HG02610 (cell line): Measurements from ENCODE around the gene RIBC2.

Experiments used
- ATAC-seq: cut with Tn5 transposase; IDR thresholded peaks from one replicate; pipeline ENCODE4 v1.9.1; 2021; ENCODE audit warnings: mild to moderate bottlenecking, moderate library complexity; ENCODE audit not compliant: unreplicated experiment

RIBC2 gene

DNA sequence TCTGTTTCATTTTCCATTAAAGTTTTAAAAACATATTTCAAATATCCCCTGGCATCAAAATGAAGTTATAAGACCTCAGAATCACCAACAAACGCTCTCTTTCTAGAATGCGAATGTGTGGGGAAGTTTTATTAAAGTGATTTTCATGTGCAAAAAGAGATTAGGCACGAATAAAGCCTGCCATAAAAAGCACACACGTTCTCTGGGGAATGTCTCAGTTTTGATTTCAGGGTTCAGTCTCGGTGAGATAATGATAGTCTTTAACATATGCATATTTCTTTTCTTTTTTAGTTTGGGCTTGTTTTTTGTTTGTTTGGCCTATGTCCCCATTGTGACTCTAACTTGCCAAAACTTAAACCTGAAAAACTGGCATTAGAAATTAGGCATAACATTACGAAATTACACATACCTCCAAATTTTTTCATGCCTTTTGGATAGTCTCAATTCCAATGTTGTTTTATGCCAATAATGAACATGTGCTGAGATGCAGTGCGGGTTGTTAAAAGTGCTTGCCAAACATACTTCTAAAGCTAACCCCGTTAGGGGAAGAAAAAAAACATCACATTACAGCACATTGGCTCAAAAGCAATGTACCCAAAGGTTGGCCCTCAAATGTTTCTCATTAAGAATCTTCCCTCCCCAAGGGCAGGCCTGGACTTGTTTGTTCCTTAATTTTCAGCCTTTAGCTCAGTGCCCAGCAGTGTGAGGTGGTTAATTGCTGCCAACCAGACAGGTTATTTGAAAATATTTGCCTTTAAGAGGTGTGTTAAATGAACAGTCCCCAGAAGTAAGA is 56.0 kb downstream of the RIBC2 start:
- ATAC-seq = no peak

DNA sequence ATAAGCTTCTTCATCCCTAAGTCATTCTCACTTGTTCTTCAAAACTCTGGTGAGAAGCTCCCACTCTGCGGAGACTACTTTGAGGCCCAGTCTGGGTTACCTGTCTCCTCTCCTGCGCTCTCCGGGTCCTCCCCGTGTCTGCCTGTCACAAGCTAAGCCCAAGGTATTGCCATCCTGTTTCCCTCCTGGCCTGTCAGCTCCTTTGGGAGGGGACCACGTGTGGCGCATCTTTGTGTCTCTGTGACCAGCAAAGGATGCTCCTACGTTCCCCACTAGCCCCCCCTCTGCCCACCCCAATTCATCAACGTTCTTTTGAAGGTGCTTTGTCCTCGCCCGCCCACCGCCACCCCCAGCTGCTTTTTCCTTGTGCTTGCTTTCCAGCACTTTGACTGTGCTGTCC is 57.4 kb downstream of the RIBC2 start:
- ATAC-seq = no peak

GRCh38 chr22:45472426-45472825 is 58.9 kb downstream of the RIBC2 start:
- ATAC-seq = no peak

DNA sequence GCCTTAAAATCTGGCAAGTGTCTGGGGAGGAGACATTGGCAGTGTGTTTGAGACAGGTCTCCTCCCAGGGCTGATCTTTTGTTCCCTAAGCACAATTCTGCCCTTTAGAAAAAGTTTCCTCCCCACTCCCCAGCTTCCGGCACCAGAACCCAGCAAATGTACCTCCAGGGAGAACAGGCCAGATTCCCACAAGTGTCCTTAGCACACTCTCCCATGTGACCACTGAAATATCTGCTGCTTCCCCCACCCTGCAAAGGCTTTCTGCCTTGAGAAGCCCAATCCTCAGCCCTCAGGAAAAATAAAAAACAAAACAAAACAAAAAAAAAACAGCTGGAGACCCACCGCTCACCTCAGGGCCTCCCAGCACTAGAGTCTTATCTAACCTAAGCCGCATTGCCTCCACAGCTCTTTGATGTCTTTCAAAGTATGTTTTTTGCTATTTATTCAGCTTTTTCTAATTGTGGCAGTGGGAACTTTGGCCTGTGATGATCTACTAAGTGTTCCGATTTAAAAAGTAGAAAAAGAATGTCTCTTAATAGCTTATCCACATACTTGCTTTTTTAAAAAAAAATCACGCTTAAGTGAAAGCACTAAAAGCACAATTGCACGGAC is 60.2 kb downstream of the RIBC2 start:
- no peak for ATAC-seq

GRCh38 chr22:45475063-45475747 is 61.7 kb downstream of the RIBC2 start:
- ATAC-seq = no peak

GRCh38 chr22:45475851-45476514 is 62.5 kb downstream of the RIBC2 start:
- no peak for ATAC-seq

GRCh38 chr22:45476814-45477213 is 63.3 kb downstream of the RIBC2 start:
- ATAC-seq = no peak

DNA sequence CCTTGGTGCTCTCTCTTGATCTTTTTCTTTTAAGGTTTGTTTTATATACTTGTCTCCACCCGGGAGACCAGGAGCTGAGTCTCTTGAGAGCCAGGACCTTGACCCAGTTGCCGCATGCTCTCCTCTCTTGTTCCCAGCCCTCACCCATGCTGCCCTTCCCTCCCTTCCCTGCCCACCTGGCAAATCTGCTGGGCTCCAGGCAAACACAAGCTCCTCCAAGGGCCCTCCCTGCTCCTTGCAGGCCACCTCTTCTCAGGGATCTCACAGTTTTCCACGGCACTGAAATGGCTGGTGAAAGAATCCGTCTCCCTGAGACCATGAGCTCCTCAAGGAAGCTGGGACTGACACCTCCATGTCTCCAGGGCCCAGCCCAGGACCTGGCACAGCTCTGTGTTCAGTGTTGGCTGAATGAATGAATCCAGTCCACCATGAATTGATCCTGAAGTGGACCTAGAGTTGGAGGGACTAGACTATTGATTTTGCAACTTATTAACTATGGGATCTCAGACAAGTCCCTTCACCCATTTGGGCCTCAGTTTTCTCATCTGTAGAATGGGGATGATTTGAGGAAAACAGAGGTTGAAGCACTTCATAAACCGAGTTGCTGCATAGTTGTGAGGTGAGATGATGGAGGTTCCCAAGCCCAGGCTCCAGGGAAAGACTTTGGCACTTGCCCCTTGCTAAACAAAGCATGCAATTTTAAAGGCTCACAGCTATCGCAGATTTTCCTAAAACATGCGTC is 64.0 kb downstream of the RIBC2 start:
- ATAC-seq = no peak

GRCh38 chr22:45478108-45478771 is 64.7 kb downstream of the RIBC2 start:
- no peak for ATAC-seq

DNA sequence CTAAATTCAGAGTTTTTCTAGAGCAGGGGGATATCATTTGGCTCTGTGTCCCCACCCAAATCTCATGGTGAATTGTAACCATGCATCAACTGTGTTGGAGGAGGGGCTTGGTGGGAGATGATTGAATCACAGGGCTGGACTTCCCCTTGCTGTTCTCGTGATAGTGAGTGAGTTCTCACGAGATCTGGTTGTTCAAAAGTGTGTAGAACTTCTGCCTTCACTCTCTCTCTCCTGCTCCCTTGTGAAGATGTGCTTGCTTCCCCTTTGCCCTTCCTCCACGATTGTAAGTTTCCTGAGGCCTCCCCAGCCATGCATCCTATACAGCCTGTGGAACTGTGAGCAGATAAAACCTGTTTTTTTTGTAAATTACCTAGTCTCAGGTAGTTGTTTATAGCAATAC is 67.2 kb downstream of the RIBC2 start:
- ATAC-seq = no peak

DNA sequence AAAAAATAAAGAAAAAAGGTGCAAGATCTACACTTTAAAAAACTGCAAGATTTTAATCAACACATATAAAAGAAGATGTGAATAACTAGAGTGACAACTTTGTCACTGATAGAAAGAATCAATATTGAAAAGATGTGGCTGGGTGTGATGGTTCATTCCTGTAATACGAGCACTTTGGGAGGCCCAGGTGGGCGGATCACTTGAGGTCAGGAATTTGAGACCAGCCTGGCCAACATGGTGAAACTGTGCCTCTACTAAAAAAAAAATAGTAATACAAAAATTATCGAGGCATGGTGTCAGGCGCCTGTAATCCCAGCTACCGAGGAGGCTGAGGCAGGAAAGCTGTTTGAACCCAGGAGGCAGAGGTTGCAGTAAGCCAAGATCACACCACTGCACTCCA is 68.2 kb downstream of the RIBC2 start:
- ATAC-seq = no peak
